DND-41 (cell line): ENCODE results near the gene UVSSA.

Experiments used
- CTCF ChIP-seq: IDR thresholded peaks from 2 replicates; pipeline ENCODE4 v1.5.1; 2012; ENCODE audit warnings: borderline replicate concordance, low read length, moderate library complexity, mild to moderate bottlenecking; ENCODE audit not compliant: poor library complexity, severe bottlenecking; ENCODE audit errors: extremely low read depth
- EZH2 ChIP-seq: IDR thresholded peaks from 3 replicates; pipeline ENCODE4 v1.6.1; 2012; ENCODE audit warnings: borderline replicate concordance, low read depth, mild to moderate bottlenecking, moderate library complexity, low read length, inconsistent platforms; ENCODE audit not compliant: severe bottlenecking

- TF ChIP-seq CTCF (no peak), EZH2 (no peak)
These were observed 31.7 kb downstream of the UVSSA start for GRCh38 chr4:1378559-1379231.
